Measurements from ENCODE around the gene CCNG2.

- no peak for TF ChIP-seq POLR2AphosphoS5 (IDR thresholded peaks at IDR 0.05; ENCODE audit: low read depth, low read length)
- no peak for TF ChIP-seq SPI1 (IDR thresholded peaks at IDR 0.05; ENCODE audit: low read depth, low read length)
- no peak for TF ChIP-seq POLR2A (IDR thresholded peaks at IDR 0.05; ENCODE audit: low read depth, low read length)
- TF ChIP-seq TAF1 (IDR thresholded peaks at IDR 0.05; ENCODE audit: low read depth, low read length) = no peak
Observed at GRCh38 chr4:77219266-77219665, 62.3 kb downstream of the CCNG2 start.

Measured in GM12891 (cell line).